ENCODE data around the gene PARVA.

DNA sequence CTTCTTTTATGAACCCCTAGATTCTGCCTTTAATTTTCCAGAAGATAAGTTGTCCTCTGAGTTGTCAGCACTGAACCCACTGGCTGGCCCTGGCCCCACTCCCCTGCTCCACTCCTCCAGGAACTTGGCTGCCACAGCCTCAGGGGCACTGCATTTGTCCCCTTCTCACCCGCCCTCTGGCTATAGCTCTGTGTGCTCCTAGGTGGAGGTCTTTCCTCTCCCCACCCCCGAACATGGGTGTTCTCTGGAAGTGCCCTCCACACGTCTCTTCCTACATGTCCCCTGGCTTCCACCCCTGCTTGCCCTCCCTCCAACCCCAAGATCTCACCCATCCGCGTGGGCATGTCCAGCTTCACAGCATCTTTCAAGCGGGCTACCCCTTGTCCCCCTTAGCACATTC, 159.2 kb downstream of the PARVA start:
- TF ChIP-seq ZNF565 (CRISPR knock-in tag; conservative IDR thresholded peaks at IDR 0.05; ENCODE audit: low read depth) (no peak), RARB (CRISPR knock-in tag; IDR thresholded peaks at IDR 0.05) (no peak), ARNTL (CRISPR knock-in tag; IDR thresholded peaks at IDR 0.05; ENCODE audit: borderline replicate concordance, low read depth) (no peak), PPARA (CRISPR knock-in tag; IDR thresholded peaks at IDR 0.05; ENCODE audit: borderline replicate concordance) (no peak)
- TF ChIP-seq, protein P1, sequence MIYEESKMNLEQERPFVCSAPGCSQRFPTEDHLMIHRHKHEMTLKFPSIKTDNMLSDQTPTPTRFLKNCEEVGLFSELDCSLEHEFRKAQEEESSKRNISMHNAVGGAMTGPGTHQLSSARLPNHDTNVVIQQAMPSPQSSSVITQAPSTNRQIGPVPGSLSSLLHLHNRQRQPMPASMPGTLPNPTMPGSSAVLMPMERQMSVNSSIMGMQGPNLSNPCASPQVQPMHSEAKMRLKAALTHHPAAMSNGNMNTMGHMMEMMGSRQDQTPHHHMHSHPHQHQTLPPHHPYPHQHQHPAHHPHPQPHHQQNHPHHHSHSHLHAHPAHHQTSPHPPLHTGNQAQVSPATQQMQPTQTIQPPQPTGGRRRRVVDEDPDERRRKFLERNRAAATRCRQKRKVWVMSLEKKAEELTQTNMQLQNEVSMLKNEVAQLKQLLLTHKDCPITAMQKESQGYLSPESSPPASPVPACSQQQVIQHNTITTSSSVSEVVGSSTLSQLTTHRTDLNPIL (CRISPR knock-in tag; IDR thresholded peaks at IDR 0.05; ENCODE audit: low read depth), result no peak
- TF ChIP-seq, protein P2, sequence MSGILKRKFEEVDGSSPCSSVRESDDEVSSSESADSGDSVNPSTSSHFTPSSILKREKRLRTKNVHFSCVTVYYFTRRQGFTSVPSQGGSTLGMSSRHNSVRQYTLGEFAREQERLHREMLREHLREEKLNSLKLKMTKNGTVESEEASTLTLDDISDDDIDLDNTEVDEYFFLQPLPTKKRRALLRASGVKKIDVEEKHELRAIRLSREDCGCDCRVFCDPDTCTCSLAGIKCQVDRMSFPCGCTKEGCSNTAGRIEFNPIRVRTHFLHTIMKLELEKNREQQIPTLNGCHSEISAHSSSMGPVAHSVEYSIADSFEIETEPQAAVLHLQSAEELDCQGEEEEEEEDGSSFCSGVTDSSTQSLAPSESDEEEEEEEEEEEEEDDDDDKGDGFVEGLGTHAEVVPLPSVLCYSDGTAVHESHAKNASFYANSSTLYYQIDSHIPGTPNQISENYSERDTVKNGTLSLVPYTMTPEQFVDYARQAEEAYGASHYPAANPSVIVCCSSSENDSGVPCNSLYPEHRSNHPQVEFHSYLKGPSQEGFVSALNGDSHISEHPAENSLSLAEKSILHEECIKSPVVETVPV (CRISPR knock-in tag; IDR thresholded peaks at IDR 0.05), result no peak
